H1 (cell line): ENCODE results near the gene GH2. TPM values are rescaled to one million over a fixed set of nuclear protein-coding genes. Genes with fewer than 3 reads are reported as not detected.

Experiments
- CTCF ChIA-PET: fragments of 300-600 bp; sonication (Branson Sonifier 250); formaldehyde crosslinking; loops from one replicate; lab custom pipeline; 2021; ENCODE audit not compliant: partially characterized antibody; lab: Charles Lee
- POLR2A ChIA-PET: fragments of 300-600 bp; sonication (Branson Sonifier 250); formaldehyde crosslinking; loops from one replicate; lab custom pipeline; 2021; ENCODE audit warnings: inconsistent platforms; ENCODE audit not compliant: partially characterized antibody; lab: Charles Lee
- DNase-seq, 2 experiments: peaks; one replicate each; pipeline versions ENCODE4 v3.0.0 to v3.0.0-alpha.2; 2010 to 2022; ENCODE audit warnings: low spot score in 2 of 2, low read depth in 1 of 2, mixed read lengths in 1 of 2
- FAIRE-seq: peaks from 2 replicates; lab custom pipeline; 2011; peaks lifted over from hg19 to GRCh38; lab: Jason Lieb, UNC
- H2AFZ ChIP-seq: 2 replicates; pipeline ENCODE4 v1.8.1; 2012; ENCODE audit warnings: low read length, inconsistent platforms
- H2AK5ac ChIP-seq: 2 replicates; pipeline ENCODE4 v1.6.1; 2013; ENCODE audit warnings: low read depth, low read length
- H2BK120ac ChIP-seq: replicated peaks from 2 replicates; pipeline ENCODE3; 2013; ENCODE audit warnings: low read depth, low read length, inconsistent platforms
- H2BK12ac ChIP-seq: 2 replicates; pipeline ENCODE4 v1.6.1; 2013; ENCODE audit warnings: low read depth, low read length
- H2BK15ac ChIP-seq: 2 replicates; pipeline ENCODE4 v1.6.1; 2013; ENCODE audit warnings: low read length
- H2BK20ac ChIP-seq: 2 replicates; pipeline ENCODE4 v1.6.1; 2013; ENCODE audit warnings: low read length
- H2BK5ac ChIP-seq: 2 replicates; pipeline ENCODE4 v1.6.1; 2013; ENCODE audit warnings: low read depth, low read length
- H3K14ac ChIP-seq: 2 replicates; pipeline ENCODE4 v1.6.1; 2013; ENCODE audit warnings: inconsistent platforms; ENCODE audit not compliant: insufficient read length
- H3K18ac ChIP-seq: 2 replicates; pipeline ENCODE4 v1.6.1; 2013; ENCODE audit warnings: low read length; ENCODE audit errors: extremely low read depth
- H3K23ac ChIP-seq: 2 replicates; pipeline ENCODE4 v1.6.1; 2013; ENCODE audit warnings: inconsistent platforms; ENCODE audit not compliant: insufficient read length
- H3K23me2 ChIP-seq: 2 replicates; pipeline ENCODE4 v1.6.1; 2013; ENCODE audit warnings: low read depth, low read length
- H3K27ac ChIP-seq: 2 replicates; pipeline ENCODE4 v1.6.1; 2011; ENCODE audit warnings: low read depth, low read length, inconsistent platforms
- H3K27me3 ChIP-seq, 4 experiments: replicated peaks in 1 of 4; 1 replicate in 1 of 4; 2 replicates in 3 of 4; pipeline versions ENCODE4 v1.6.1 to v1.8.1; 2011 to 2013; ENCODE audit warnings: low read length in 3 of 4, mild to moderate bottlenecking in 3 of 4, inconsistent platforms in 2 of 4, mixed read lengths in 2 of 4, moderate library complexity in 1 of 4; ENCODE audit not compliant: control insufficient read depth in 3 of 4, insufficient read depth in 3 of 4; ENCODE audit errors: extremely low read depth in 1 of 4
- H3K36me3 ChIP-seq, 4 experiments: 2 replicates each; pipeline versions ENCODE4 v1.6.1 to v1.8.1; 2011 to 2013; ENCODE audit warnings: mild to moderate bottlenecking in 4 of 4, low read length in 3 of 4, moderate library complexity in 2 of 4, control low read depth in 1 of 4, inconsistent platforms in 1 of 4; ENCODE audit not compliant: insufficient read depth in 4 of 4, control insufficient read depth in 2 of 4
- H3K4ac ChIP-seq: replicated peaks from 2 replicates; pipeline ENCODE3; 2013; ENCODE audit warnings: low read length, low read depth, mixed read lengths, inconsistent platforms; ENCODE audit not compliant: insufficient read length
- H3K4me1 ChIP-seq, 4 experiments: replicated peaks in 1 of 4; 1 replicate in 1 of 4; 2 replicates in 3 of 4; pipeline versions ENCODE4 v1.6.1 to v1.8.1; 2011 to 2013; ENCODE audit warnings: low read length in 3 of 4, inconsistent platforms in 2 of 4, mixed read lengths in 1 of 4; ENCODE audit not compliant: insufficient read depth in 4 of 4, control insufficient read depth in 3 of 4
- H3K4me2 ChIP-seq, 2 experiments: 2 replicates each; pipeline versions ENCODE4 v1.6.1 to v1.8.1; 2011 to 2013; ENCODE audit warnings: low read depth in 2 of 2, low read length in 2 of 2, control low read depth in 1 of 2, inconsistent platforms in 1 of 2, mild to moderate bottlenecking in 1 of 2; ENCODE audit not compliant: insufficient read depth in 1 of 2
- H3K4me3 ChIP-seq, 4 experiments: fragments of 200-600, 300-600 bp in 1 of 4; sonication (generic), shearing (Covaris generic), sonication (Bioruptor Twin) in 1 of 4; 2 replicates each; pipeline versions ENCODE4 v1.5.1 to v1.8.1; 2011 to 2016; ENCODE audit warnings: low read length in 4 of 4, low read depth in 3 of 4, control low read depth in 2 of 4, inconsistent platforms in 2 of 4, mild to moderate bottlenecking in 2 of 4, mixed read lengths in 1 of 4, moderate library complexity in 1 of 4; ENCODE audit not compliant: insufficient read depth in 2 of 4; ENCODE audit errors: extremely low read depth in 1 of 4
- H3K56ac ChIP-seq: replicated peaks from 2 replicates; pipeline ENCODE3; 2013; ENCODE audit warnings: low read depth, mild to moderate bottlenecking, mixed read lengths, low read length, inconsistent platforms; ENCODE audit not compliant: insufficient read length
- H3K79me1 ChIP-seq: 2 replicates; pipeline ENCODE4 v1.6.1; 2013; ENCODE audit warnings: low read depth, low read length, control low read depth
- H3K79me2 ChIP-seq, 2 experiments: 2 replicates each; pipeline versions ENCODE4 v1.6.1 to v1.8.1; 2012 to 2013; ENCODE audit warnings: low read length in 2 of 2, mild to moderate bottlenecking in 2 of 2, inconsistent platforms in 1 of 2; ENCODE audit not compliant: insufficient read depth in 2 of 2, control insufficient read depth in 1 of 2
- H3K9ac ChIP-seq, 4 experiments: replicated peaks in 1 of 4; 1 replicate in 1 of 4; 2 replicates in 3 of 4; pipeline versions ENCODE4 v1.6.1 to v1.8.1; 2011 to 2013; ENCODE audit warnings: low read depth in 3 of 4, low read length in 3 of 4, control low read depth in 2 of 4, mild to moderate bottlenecking in 2 of 4, moderate library complexity in 2 of 4, inconsistent platforms in 1 of 4; ENCODE audit errors: extremely low read depth in 1 of 4
- H3K9me3 ChIP-seq, 2 experiments: 2 replicates each; pipeline versions ENCODE4 v1.6.1 to v1.8.1; 2012 to 2013; ENCODE audit warnings: mild to moderate bottlenecking in 2 of 2, moderate library complexity in 2 of 2, control low read depth in 1 of 2, inconsistent platforms in 1 of 2, low read depth in 1 of 2, low read length in 1 of 2, mixed read lengths in 1 of 2; ENCODE audit not compliant: insufficient read depth in 2 of 2
- H4K20me1 ChIP-seq, 2 experiments: replicated peaks in 1 of 2; 2 replicates each; pipeline versions ENCODE3 to v1.8.1; 2011 to 2013; ENCODE audit warnings: inconsistent platforms in 2 of 2, low read length in 2 of 2, mild to moderate bottlenecking in 1 of 2; ENCODE audit not compliant: insufficient read depth in 2 of 2, control insufficient read depth in 1 of 2
- H4K5ac ChIP-seq: 2 replicates; pipeline ENCODE4 v1.6.1; 2013; ENCODE audit warnings: low read length, low read depth, mixed read lengths, inconsistent platforms; ENCODE audit not compliant: insufficient read length
- H4K8ac ChIP-seq: 2 replicates; pipeline ENCODE4 v1.8.0; 2013; ENCODE audit warnings: mild to moderate bottlenecking, moderate library complexity, low read length, inconsistent platforms; ENCODE audit not compliant: insufficient read depth; ENCODE audit errors: extremely low read depth
- H4K91ac ChIP-seq: replicated peaks from 2 replicates; pipeline ENCODE3; 2013; ENCODE audit warnings: low read length, mixed read lengths, inconsistent platforms; ENCODE audit not compliant: insufficient read length
- ASH2L ChIP-seq: fragments of 200-600, 300-600 bp; sonication (generic); IDR thresholded peaks from one replicate; pipeline ENCODE4 v1.7.1; 2017; ENCODE audit warnings: low read length
- BCL11A ChIP-seq, 2 experiments: IDR thresholded peaks; one replicate each; pipeline ENCODE4 v1.6.1; 2011; ENCODE audit warnings: low read depth in 2 of 2, low read length in 2 of 2, mild to moderate bottlenecking in 2 of 2
- BRCA1 ChIP-seq: IDR thresholded peaks from 2 replicates; pipeline ENCODE4 v1.6.1; 2012; ENCODE audit warnings: low read depth, low read length, improper control_type of control experiment
- FOSL1 ChIP-seq: IDR thresholded peaks from 2 replicates; pipeline ENCODE4 v1.6.1; 2011; ENCODE audit warnings: mild to moderate bottlenecking, low read depth, low read length, moderate library complexity; ENCODE audit not compliant: insufficient read depth
- GABPA ChIP-seq: IDR thresholded peaks from 2 replicates; pipeline ENCODE4 v1.6.1; 2011; ENCODE audit warnings: mild to moderate bottlenecking, low read length, moderate library complexity, borderline replicate concordance; ENCODE audit not compliant: insufficient read depth
- NRF1 ChIP-seq: IDR thresholded peaks from 2 replicates; pipeline ENCODE4 v1.6.1; 2011; ENCODE audit warnings: mild to moderate bottlenecking, low read depth, low read length, improper control_type of control experiment
- PHF8 ChIP-seq: fragments of 200-600 bp; sonication (generic); conservative IDR thresholded peaks from 2 replicates; pipeline ENCODE4 v1.7.1; 2012; ENCODE audit warnings: low read depth, mild to moderate bottlenecking, inconsistent platforms, low read length, moderate library complexity
- POLR2AphosphoS5 ChIP-seq: IDR thresholded peaks from 2 replicates; pipeline ENCODE4 v1.6.1; 2011; ENCODE audit warnings: low read depth, low read length
- RBBP5 ChIP-seq: IDR thresholded peaks from 2 replicates; pipeline ENCODE4 v1.7.1; 2012; ENCODE audit warnings: low read depth, mild to moderate bottlenecking, inconsistent platforms, low read length, moderate library complexity, borderline replicate concordance
- SIRT6 ChIP-seq: IDR thresholded peaks from one replicate; pipeline ENCODE4 v1.7.1; 2012; ENCODE audit warnings: low read length, inconsistent platforms
- SP2 ChIP-seq: IDR thresholded peaks from 2 replicates; pipeline ENCODE4 v1.6.1; 2012; ENCODE audit warnings: mild to moderate bottlenecking, low read length, inconsistent platforms
- TBP ChIP-seq: IDR thresholded peaks from 2 replicates; pipeline ENCODE4 v1.6.1; 2011; ENCODE audit warnings: low read depth, low read length, improper control_type of control experiment
- USF2 ChIP-seq: IDR thresholded peaks from 2 replicates; pipeline ENCODE4 v1.6.1; 2011; ENCODE audit warnings: low read length, improper control_type of control experiment
- whole genome bisulfite sequencing, 2 experiments: shearing (Covaris generic) in 1 of 2; methylation state at CpG; one replicate each; pipeline versions ENCODE4 v1.1.6 to v1.1.7; 2013 to 2015; ENCODE audit warnings: low lambda C conversion rate in 2 of 2, mixed read lengths in 2 of 2, inconsistent platforms in 1 of 2, low coverage in 1 of 2, missing lambda C conversion rate in 1 of 2; ENCODE audit not compliant: insufficient replicate concordance in 2 of 2, insufficient coverage in 1 of 2, insufficient read length in 1 of 2; ENCODE audit errors: extremely low coverage in 1 of 2, missing lambda C conversion rate in 1 of 2; 5-methylcytosine and 5-hydroxymethylcytosine counted together
- polyA plus RNA-seq, 7 experiments: library from polyadenylated mRNA; depleted of rRNA in 3 of 7; stranded (reverse) in 5 of 7; unstranded in 2 of 7; fragments of >200 nt in 5 of 7; fragments of 200-250 nt in 2 of 7; gene quantifications; 1 replicate in 5 of 7; 2 replicates in 1 of 7; 4 replicates in 1 of 7; pipeline versions ENCODE4 v1.2.1 to v1.2.3, GENCODE V29; 2011 to 2013; ENCODE audit warnings: missing spikeins in 2 of 7, mixed read lengths in 2 of 7
- total RNA-seq: library from RNA; stranded (reverse); fragmentation: NEBNext Ultra II Directional; extraction: Animal tissue kit (Norgen Biotek cat#: 25700); gene quantifications from 2 replicates; pipeline ENCODE4 v1.2.1, GENCODE V29; 2021

Gene GH2
- total and polyA plus RNA-seq, 2 of the 8 experiments (the other 6 are each of a cell fraction or from before 2014, with no cell fraction given): 0.60 to 1.5 TPM

- peaks cover 4% of the 10 kb centered on the region for H3K23me2 ChIP-seq
- FAIRE-seq: no peak
- H3K79me1 ChIP-seq: peaks cover 9% of the 10 kb centered on the region; the same call in 1 of the 2 replicates
- H3K27ac ChIP-seq: no peak overlapping the region
- H3K4me3 ChIP-seq: no peak overlapping the region
- H2BK120ac ChIP-seq: no peak overlapping the region
- no peak overlapping the region for H2AK5ac ChIP-seq
- DNase-seq: no peak
- 92% methylated on average over 8 of the region's 8 CpGs; no CpG with 5 or more reads in 1 of the 2 experiments for WGBS, 2 experiments
- no peak overlapping the region for H2BK20ac ChIP-seq
- H4K5ac ChIP-seq: no peak overlapping the region
- H3K18ac ChIP-seq: no peak overlapping the region
- H3K36me3 ChIP-seq: peaks cover 40 to 65% (median 59%) of the 10 kb centered on the region in 4 experiments
- H3K14ac ChIP-seq: no peak overlapping the region
- H3K9ac ChIP-seq: no peak overlapping the region
- H3K56ac ChIP-seq: no peak overlapping the region
- no peak overlapping the region for H4K8ac ChIP-seq
- ChIA-PET POLR2A (interaction anchor here (0.9 to 32.3 kb wide), 9 partner anchors 0 to 89 kb away, joined by 3 to 593 read pairs (median 4); partner anchors contain the start of genes CCDC47, DDX42, FTSJ3 and PSMC5), CTCF (interaction anchor here (1.0 to 5.2 kb wide), 7 partner anchors 8 to 35 kb away, joined by 3 to 61 read pairs (median 3); no protein-coding TSS in a partner anchor)
- H2BK12ac ChIP-seq: no peak overlapping the region
- peaks cover 2 to 25% of the 10 kb centered on the region in 2 experiments for H4K20me1 ChIP-seq
- H2BK5ac ChIP-seq: no peak overlapping the region
- no peaks in the 10 kb centered on the region for H3K9me3 ChIP-seq
- H3K27me3 ChIP-seq: no peaks in the 10 kb centered on the region
- H2AFZ ChIP-seq: no peak overlapping the region
- peaks cover 0 to 24% of the 10 kb centered on the region in 2 experiments; a peak in 3 of 4 replicates for H3K79me2 ChIP-seq
- peaks cover 0 to 3% (median 0%) of the 10 kb centered on the region in 4 experiments; a peak in 1 of 7 replicates for H3K4me1 ChIP-seq
- H3K4ac ChIP-seq: no peak overlapping the region
- H3K4me2 ChIP-seq: no peak overlapping the region
- no peak overlapping the region for H3K23ac ChIP-seq
- no peak overlapping the region for H4K91ac ChIP-seq
- H2BK15ac ChIP-seq: no peak overlapping the region
- TF ChIP-seq ASH2L (no peak), USF2 (no peak), GABPA (no peak), SP2 (no peak), BRCA1 (no peak), FOSL1 (no peak), SIRT6 (no peak), POLR2AphosphoS5 (no peak; the same call in 1 of the 2 replicates), BCL11A (IDR thresholded peaks at IDR 0.05; ENCODE audit: low read depth in 2 of 2, low read length in 2 of 2) (no peak), PHF8 (no peak), TBP (no peak), RBBP5 (no peak), NRF1 (no peak)
Observed at GRCh38 chr17:63831505-63831904, 50.2 kb downstream of the GH2 start.
